HG02610 (cell line): ENCODE results near the gene NGDN.
"Not testable (repeated sequence)": the region's sequence is repeated elsewhere in the genome, so short reads cannot be mapped to it uniquely, and the experiment has no call there.

ENCODE experiments used
- ATAC-seq: cut with Tn5 transposase; IDR thresholded peaks from one replicate; pipeline ENCODE4 v1.9.1; 2021; ENCODE audit warnings: mild to moderate bottlenecking, moderate library complexity; ENCODE audit not compliant: unreplicated experiment

Gene NGDN

DNA sequence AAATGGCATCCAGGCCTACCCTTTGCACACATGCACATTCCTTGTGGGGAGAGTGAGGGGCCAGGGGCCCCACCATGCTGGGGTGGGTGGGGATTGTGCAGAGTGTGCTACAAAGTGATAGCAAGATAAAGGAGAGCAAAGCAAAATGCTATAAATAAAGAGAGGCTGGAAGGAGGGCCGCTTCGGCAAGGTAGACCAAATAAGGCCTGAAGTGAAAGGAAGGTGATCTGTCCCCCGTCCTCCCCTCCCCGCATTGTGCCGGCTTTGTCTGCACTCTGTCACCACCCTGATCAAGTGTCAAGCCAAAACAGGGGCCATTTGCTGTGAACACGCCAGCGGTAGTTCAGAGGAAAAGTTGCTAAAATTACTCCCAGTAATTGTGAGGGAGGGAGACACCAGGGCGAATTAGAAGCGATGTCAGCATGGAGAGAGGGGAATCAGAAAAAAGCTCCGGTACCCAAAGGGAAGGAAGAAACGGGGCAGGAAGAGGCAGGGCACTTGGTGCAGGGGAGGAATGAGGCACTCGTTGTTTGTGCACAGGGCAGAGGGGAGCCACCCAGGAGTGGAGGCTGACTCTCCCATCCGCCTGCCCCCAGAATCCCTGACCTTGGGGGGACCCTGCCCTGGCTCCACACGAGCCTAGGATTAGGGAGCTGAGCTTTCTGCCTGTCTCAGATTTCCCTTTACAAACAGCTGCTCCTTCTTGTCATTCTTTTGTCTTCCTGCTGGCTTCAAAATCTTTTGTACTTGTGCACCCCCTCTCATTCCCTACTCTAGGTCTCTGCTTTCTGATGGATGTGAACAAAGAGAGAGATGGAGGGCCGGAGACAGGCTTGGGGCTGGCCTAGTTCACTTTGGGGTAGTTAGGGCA is 31.2 kb upstream of the NGDN start:
- ATAC-seq, result no peak

GRCh38 chr14:23439107-23439835 is 30.2 kb upstream of the NGDN start:
- no peak for ATAC-seq

DNA sequence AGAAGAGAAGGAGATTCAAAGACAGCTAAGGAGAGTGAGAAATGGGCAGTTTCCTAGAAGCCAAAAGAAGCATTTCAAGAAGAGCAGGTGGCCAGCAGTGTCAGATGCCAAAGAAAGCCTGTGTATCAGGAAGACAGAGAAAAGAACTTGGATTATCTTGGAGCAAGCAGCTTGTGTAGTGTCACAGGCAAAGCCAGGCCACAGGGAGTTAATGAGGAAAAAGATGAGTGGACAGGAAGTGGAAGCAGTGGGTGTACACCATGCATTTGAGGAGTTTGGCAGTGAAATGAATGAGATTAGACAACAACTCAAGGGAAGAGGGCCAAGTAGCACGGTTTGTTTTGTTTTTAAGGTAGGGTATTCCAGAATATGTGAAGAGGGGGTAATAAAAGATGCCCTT is 28.4 kb upstream of the NGDN start:
- no peak for ATAC-seq

DNA sequence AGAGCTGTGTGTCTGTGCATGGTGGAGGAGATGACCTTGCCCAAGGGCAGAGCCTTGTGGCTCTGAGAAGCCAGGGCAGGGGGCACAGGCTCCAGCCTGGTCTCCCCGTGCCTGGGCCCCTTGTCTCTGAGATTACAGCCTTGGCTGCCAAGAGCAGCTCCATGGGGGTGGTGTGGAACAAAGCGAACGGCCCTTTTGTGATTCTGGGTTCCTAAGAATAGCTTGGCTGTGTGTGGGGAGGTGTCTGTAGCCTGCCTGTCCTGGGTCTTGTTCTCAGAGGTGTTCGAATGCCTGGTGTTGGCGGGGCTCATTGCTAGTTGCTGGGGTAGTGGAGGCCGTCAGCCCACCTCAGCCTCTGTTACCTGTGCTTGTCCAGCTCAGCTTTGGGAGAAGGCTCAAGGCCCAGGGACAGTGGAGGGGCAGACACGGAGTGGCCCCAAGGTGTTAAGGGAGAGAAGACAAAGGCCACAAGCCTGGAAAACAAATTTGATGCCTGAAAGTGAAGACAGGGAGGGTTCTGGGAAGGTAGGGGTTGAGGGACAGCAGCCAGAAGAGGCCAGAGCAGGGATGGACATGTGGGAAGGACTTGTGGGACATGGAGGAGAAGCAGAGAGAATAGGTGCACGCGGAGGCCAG is 26.7 kb upstream of the NGDN start:
- no peak for ATAC-seq

GRCh38 chr14:23443411-23443812 is 26.1 kb upstream of the NGDN start:
- no peak for ATAC-seq

GRCh38 chr14:23443881-23444280 is 25.6 kb upstream of the NGDN start:
- ATAC-seq, result no peak

DNA sequence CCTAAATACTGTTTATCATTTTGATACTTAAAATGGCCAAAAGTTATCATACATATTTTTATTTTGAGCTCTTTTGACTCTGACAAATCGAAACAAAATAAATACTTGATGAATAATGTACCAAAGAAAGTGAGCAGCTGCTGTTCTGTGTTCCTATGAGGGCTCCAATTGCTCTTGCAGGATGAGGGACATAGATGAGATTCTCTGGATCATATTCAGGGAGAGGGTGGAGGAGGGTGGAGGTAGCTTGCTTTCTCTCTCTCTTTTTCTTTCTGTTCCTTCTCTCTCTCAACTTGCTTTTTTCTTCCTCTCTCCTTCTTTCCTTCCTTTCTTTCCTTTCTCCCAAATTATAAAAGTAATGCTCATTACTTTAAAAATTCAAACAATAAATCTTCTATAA is 25.2 kb upstream of the NGDN start:
- ATAC-seq, result no peak

GRCh38 chr14:23445773-23446172 is 23.7 kb upstream of the NGDN start:
- ATAC-seq, result no peak

DNA sequence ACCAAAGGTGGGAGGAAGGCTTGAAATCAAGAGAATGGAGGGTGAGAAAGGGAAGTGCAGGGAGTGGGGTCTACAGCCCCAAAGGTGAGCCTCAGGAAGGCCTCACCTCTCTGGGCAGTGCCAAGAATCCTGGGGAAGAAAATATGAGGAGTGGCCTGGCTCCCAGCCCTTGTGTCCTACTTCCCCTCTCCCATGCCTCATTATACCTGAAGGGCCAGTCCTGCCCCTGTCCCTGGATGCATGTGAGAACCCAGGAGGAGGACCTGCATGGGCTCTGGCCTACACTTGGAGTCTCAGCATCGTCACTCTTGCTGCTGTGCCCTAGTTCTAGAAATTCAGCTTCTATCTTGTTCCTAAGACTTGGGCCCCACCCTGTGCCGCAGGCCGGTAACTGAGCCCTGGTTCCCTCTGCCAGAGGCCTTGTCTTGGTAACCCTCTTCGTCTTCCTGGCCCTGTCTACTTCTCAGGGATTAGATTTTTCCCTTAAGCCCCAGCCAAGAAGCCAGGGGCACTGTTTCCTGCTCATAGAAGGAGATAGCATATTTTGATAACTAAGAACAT is 23.1 kb upstream of the NGDN start:
- ATAC-seq, result no peak

DNA sequence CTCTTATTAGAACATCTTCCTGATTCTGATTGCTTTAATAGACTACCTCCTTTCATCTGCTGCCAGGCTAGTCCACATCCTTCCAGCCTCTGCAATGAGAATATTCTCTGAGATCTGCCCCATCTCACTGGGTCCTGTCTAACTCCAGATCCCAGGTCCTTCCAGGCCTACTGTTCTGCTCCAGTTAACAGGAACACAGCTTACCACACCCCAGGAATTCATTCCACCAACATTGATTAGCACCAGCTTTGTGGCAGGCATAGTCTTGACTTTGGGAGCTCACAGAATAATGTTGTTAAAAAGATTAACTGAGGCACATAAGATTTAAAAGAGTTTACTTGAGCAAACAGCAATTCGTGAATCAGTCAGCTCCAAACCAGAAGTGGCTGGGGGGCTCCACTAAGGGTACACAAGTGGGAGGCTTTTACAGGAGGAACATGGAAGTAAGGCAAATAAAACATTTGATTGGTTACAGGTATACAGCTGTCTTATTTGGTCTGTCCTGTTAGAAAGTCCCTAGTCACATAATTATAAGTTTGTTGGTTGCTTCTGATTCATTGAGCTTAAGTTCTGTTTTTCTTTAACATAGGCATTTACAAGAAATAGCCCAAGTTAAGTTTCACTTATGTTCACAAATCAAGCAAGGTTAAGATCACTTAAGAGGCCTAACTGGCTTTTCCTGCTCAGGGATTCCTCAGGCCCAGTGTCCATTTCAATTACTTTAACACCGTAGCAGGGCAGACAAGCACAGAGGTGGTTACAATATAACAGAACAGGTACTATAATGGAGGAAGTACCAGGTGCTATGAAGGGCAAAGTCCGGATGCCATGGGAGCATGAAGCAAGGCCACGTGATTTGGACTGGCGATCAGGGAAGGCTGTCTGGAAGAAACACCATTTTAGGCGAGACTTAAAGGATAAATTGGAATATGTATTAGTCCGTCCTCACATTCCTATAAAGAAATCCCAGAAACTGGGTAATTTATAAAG is 21.8 kb upstream of the NGDN start:
- no peak for ATAC-seq

DNA sequence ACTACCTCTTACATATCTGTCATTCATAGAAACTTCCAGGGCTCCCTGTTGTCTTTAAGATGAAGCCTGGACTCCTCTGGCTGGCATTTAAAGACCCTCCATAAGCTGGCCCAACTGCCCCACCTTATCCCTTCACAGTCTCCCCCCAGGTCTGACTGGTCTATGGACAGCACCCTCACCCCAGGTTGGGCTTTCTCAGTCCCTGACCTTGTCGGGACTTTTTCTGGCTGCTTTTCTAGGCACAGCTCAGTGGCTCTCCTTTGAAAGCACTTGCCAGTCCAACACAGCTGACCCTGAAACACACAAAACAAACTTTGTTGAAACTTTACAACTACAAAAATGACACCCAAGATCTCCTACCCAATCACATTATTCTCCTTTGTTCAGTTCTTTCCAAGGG is 20.2 kb upstream of the NGDN start:
- ATAC-seq, result no peak

- ATAC-seq, result no peak
These were observed 19.1 kb upstream of the NGDN start for GRCh38 chr14:23450379-23450778.

- no peak for ATAC-seq
These were observed 17.3 kb upstream of the NGDN start for GRCh38 chr14:23452237-23452636.

- ATAC-seq, result no peak
These were observed 15.1 kb upstream of the NGDN start for GRCh38 chr14:23454445-23454856.

DNA sequence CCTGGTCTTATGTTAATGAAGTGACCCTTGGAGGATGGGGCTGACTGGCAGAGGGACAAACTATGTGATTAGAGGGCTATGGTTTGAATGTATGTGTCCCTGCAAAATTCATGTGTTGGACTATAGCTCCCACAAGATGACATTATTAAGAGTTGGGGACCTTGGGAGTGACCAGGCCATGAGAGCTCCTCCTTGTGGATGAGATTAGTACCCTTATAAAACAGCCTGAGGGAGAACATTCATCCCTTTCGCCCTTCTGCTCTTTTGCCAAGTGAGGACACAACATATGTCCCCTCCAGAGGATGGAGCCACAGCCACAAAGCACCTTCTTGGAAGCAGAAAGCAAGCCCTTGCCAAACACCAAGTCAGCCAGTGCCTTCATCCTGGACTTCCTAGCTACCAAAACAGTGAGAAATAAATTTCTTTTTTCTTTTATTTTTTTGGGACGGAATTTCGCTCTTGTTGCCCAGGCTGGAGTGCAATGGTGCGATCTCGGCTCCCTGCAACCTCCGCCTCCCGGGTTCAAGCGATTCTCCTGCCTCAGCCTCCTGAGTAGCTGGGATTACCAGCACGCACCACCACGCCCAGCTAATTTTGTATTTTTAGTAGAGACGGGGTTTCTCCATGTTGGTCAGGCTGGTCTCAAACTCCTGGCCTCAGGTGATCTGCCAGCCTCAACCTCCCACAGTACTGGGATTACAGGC is 12.5 kb upstream of the NGDN start:
- ATAC-seq, result not testable (repeated sequence)

- ATAC-seq, result no peak
These were observed 11.7 kb upstream of the NGDN start for GRCh38 chr14:23457587-23458445.

GRCh38 chr14:23460960-23461359 is 8.5 kb upstream of the NGDN start:
- ATAC-seq, result no peak

DNA sequence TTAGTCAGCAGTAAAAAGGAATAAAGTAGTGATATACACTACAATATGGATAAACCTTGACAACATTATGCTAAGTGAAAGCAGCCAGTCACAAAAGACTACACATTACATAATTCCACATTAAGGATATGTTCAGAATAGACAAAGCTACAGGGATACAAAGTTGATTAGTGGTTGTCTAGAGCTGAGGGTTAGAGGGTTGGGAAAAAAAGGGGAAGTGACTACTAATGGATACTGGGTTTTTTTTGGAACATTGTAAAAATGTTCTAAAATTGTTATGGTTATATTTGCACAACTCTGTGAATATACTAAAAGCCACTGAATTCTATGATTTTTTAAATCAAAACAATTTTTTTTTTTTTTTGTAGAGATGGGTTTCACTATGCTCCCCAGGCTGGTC is 4.8 kb upstream of the NGDN start:
- ATAC-seq, result no peak

GRCh38 chr14:23465261-23465660 is 4.2 kb upstream of the NGDN start:
- no peak for ATAC-seq
